GM12878 (cell line): ENCODE data around the gene SHROOM3. TPM values are rescaled to one million over a fixed set of nuclear protein-coding genes. Genes with fewer than 3 reads are reported as not detected.

Source experiments
- ATAC-seq: fragments of 200-7000 bp; cut with Tn5 transposase; 3 replicates; pipeline ENCODE4 v1.9.1; 2020; ENCODE audit warnings: mild to moderate bottlenecking, moderate library complexity
- BruUV-seq: library from RNA; stranded (reverse); fragments of 400-500 nt; replicated peaks from 2 replicates; lab custom pipeline; 2021; lab: Mats Ljungman, UMichigan
- CTCF ChIA-PET: fragments of 300-600 bp; sonication (Branson Sonifier 250); formaldehyde crosslinking; extraction: SDS; loops from one replicate; lab custom pipeline; 2021; ENCODE audit warnings: inconsistent platforms; lab: Yijun Ruan, JAX
- POLR2A ChIA-PET: fragments of 350-600 bp; formaldehyde crosslinking; extraction: SDS; loops from one replicate; lab custom pipeline; 2021; ENCODE audit warnings: inconsistent platforms; lab: Charles Lee
- RAD21 ChIA-PET: fragments of 300-600 bp; sonication (Branson Sonifier 250); formaldehyde crosslinking; loops from one replicate; lab custom pipeline; 2023; ENCODE audit warnings: antibody characterized with exemption; ENCODE audit not compliant: unreplicated experiment; lab: Charles Lee
- SMC1A ChIA-PET: fragments of 300-600 bp; sonication (Branson Sonifier 250); formaldehyde crosslinking; loops from one replicate; lab custom pipeline; 2023; ENCODE audit not compliant: unreplicated experiment, uncharacterized antibody; lab: Charles Lee
- DNase-seq: peaks from one replicate; pipeline ENCODE4 v3.0.0-alpha.2; 2011; ENCODE audit warnings: low read depth, low spot score
- FAIRE-seq: peaks from 3 replicates; lab custom pipeline; 2011; peaks lifted over from hg19 to GRCh38; lab: Jason Lieb, UNC
- H2AFZ ChIP-seq: 2 replicates; pipeline ENCODE4 v1.6.0; 2011; ENCODE audit warnings: low read depth, low read length, control low read depth; ENCODE audit not compliant: control insufficient read depth
- H3K27ac ChIP-seq: 2 replicates; pipeline ENCODE4 v1.5.1; 2011; ENCODE audit warnings: control low read depth; ENCODE audit not compliant: control insufficient read depth, insufficient read depth
- H3K27me3 ChIP-seq, 2 experiments: replicated peaks in 1 of 2; 2 replicates each; pipeline versions ENCODE4 v1.6.0 to v1.6.1; 2011; ENCODE audit warnings: low read length in 1 of 2; ENCODE audit not compliant: control insufficient read depth in 2 of 2, insufficient read depth in 2 of 2
- H3K36me3 ChIP-seq, 2 experiments: 2 replicates each; pipeline ENCODE4 v1.5.1; 2011; ENCODE audit warnings: low read length in 1 of 2; ENCODE audit not compliant: control insufficient read depth in 2 of 2, insufficient read depth in 2 of 2
- H3K4me1 ChIP-seq: 2 replicates; pipeline ENCODE4 v1.6.1; 2011; ENCODE audit warnings: mild to moderate bottlenecking, low read length, moderate library complexity, mixed read lengths; ENCODE audit not compliant: control insufficient read depth, insufficient read depth
- H3K4me2 ChIP-seq: 2 replicates; pipeline ENCODE4 v1.6.0; 2011; ENCODE audit warnings: control low read depth; ENCODE audit not compliant: control insufficient read depth, insufficient read depth
- H3K4me3 ChIP-seq: fragments of 200-600 bp; sonication (generic); 2 replicates; pipeline ENCODE4 v1.5.1; 2016
- H3K79me2 ChIP-seq: 2 replicates; pipeline ENCODE4 v1.6.0; 2011; ENCODE audit warnings: low read length; ENCODE audit not compliant: control insufficient read depth, insufficient read depth
- H3K9ac ChIP-seq: 2 replicates; pipeline ENCODE4 v1.8.0; 2011; ENCODE audit warnings: low read length, control low read depth, mixed read lengths; ENCODE audit not compliant: control insufficient read depth, insufficient read depth
- H3K9me3 ChIP-seq: replicated peaks from 3 replicates; pipeline ENCODE4 v1.5.1; 2011; ENCODE audit warnings: mild to moderate bottlenecking, low read length; ENCODE audit not compliant: control insufficient read depth, insufficient read depth
- H4K20me1 ChIP-seq: 2 replicates; pipeline ENCODE4 v1.6.0; 2011; ENCODE audit not compliant: control insufficient read depth, insufficient read depth
- JUNB ChIP-seq: IDR thresholded peaks from 2 replicates; pipeline ENCODE4 v1.6.1; 2016; ENCODE audit warnings: antibody characterized with exemption, mild to moderate bottlenecking
- JUND ChIP-seq: IDR thresholded peaks from 2 replicates; pipeline ENCODE4 v1.6.1; 2012; ENCODE audit warnings: low read depth, mild to moderate bottlenecking, low read length, improper control_type of control experiment, moderate library complexity
- NFIC ChIP-seq: IDR thresholded peaks from 2 replicates; pipeline ENCODE4 v1.6.1; 2012; ENCODE audit warnings: low read depth, mild to moderate bottlenecking, inconsistent platforms, low read length, moderate library complexity
- RUNX3 ChIP-seq: IDR thresholded peaks from 2 replicates; pipeline ENCODE4 v1.6.1; 2012; ENCODE audit warnings: low read length, inconsistent platforms
- SPI1 ChIP-seq: IDR thresholded peaks from 2 replicates; pipeline ENCODE4 v1.6.1; 2011; ENCODE audit warnings: low read depth, mild to moderate bottlenecking, low read length, moderate library complexity, borderline replicate concordance; ENCODE audit not compliant: insufficient read depth
- WGBS: methylation state at CpG from one replicate; pipeline ENCODE4 v1.1.6; 2016; ENCODE audit warnings: low lambda C conversion rate; ENCODE audit not compliant: insufficient replicate concordance, insufficient coverage; ENCODE audit errors: missing lambda C conversion rate; 5-methylcytosine and 5-hydroxymethylcytosine counted together
- in situ Hi-C: fragments of 300-500 bp; cut with MboI; formaldehyde crosslinking; loops from 9 replicates; pipeline ENCODE4 v1.14.3; 2018; ENCODE audit warnings: mixed read lengths
- intact Hi-C: fragments of 100-400 bp; cut with micrococcal nuclease; formaldehyde crosslinking; loops from one replicate; pipeline ENCODE4 v1.14.2; 2022; ENCODE audit not compliant: unreplicated experiment
- polyA plus RNA-seq, 11 experiments: library from polyadenylated mRNA; depleted of rRNA in 4 of 11; unstranded in 6 of 11; stranded (reverse) in 5 of 11; fragments of >200 nt; fragmentation: Nextera tagmentation in 4 of 11; fragmentation: Illumina TruSeq in 1 of 11; extraction: Ambion mirVana in 4 of 11; extraction: Trizol in 1 of 11; gene quantifications; 1 replicate in 1 of 11; 2 replicates in 10 of 11; pipeline versions ENCODE4 v1.2.1 to v1.2.3, GENCODE V29; 2011 to 2016; ENCODE audit warnings: inconsistent platforms in 2 of 11, missing spikeins in 2 of 11, low read depth in 1 of 11
- total RNA-seq, 4 experiments: library from RNA; depleted of rRNA in 3 of 4; stranded (reverse); fragments of >200 nt in 3 of 4; fragmentation: Illumina TruSeq in 1 of 4; extraction: Trizol in 1 of 4; gene quantifications; 2 replicates each; pipeline versions ENCODE4 v1.2.1 to v1.2.3, GENCODE V29; 2013 to 2021
- TF ChIP-seq, protein P1 (sequence below): fragments of 450-650 bp; formaldehyde crosslinking; IDR thresholded peaks from 2 replicates; pipeline ENCODE4 v1.4.0; 2022; ENCODE audit warnings: mild to moderate bottlenecking, moderate library complexity

Gene SHROOM3
- total and polyA plus RNA-seq, 10 of the 15 experiments (the other 5 are each of a cell fraction or from before 2014, with no cell fraction given), result under 0.01 to 0.29 (median 0.08) TPM; not detected in 1

DNA sequence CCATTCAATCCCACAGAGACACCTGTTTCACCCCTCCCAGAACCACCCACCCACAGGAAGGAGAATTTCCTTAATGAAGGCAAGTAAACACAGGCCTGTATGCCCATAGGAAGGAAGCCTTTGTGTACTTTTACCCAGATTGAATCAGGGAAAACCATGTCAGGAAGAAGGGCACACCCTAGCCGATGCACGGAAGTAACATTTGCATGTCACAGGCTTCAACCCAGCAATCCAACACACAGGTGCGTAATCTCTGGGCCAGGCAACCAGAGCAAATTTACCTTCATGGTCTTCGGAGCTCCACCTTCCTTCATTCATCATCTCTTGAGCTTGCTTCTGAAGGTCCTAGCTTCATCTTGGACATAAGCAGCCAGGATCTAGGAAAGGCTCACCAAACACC lies 206.3 kb downstream of the SHROOM3 start:
- no peak overlapping the region for H2AFZ ChIP-seq
- no TSS peak for BruUV-seq
- in situ Hi-C loops, result no loop called here
- H3K9ac ChIP-seq, result no peak overlapping the region
- no peak overlapping the region for H3K4me2 ChIP-seq
- no peaks in the 10 kb centered on the region for H3K36me3 ChIP-seq
- H3K27ac ChIP-seq, result no peak overlapping the region
- ATAC-seq (no peak), DNase-seq (no peak), FAIRE-seq (no peak)
- CTCF ChIA-PET, result no interaction called here
- POLR2A ChIA-PET, result no interaction called here
- H3K27me3 ChIP-seq, result peaks cover 0 to 3% of the 10 kb centered on the region in 2 experiments; a peak in 3 of 4 replicates
- RAD21 ChIA-PET, result no interaction called here
- no peaks in the 10 kb centered on the region for H3K9me3 ChIP-seq
- H3K79me2 ChIP-seq, result no peaks in the 10 kb centered on the region
- WGBS, result 49% methylated on average over 4 of the region's 4 CpGs
- no peaks in the 10 kb centered on the region for H4K20me1 ChIP-seq
- SMC1A ChIA-PET, result interaction anchor here (0.5 kb wide), 1 partner anchor 9 kb away, joined by 3 read pairs; no protein-coding TSS in a partner anchor
- H3K4me3 ChIP-seq, result no peak overlapping the region
- TF ChIP-seq JUND (no peak), NFIC (no peak), RUNX3 (no peak), JUNB (no peak), SPI1 (no peak)
- TF ChIP-seq, protein P1, sequence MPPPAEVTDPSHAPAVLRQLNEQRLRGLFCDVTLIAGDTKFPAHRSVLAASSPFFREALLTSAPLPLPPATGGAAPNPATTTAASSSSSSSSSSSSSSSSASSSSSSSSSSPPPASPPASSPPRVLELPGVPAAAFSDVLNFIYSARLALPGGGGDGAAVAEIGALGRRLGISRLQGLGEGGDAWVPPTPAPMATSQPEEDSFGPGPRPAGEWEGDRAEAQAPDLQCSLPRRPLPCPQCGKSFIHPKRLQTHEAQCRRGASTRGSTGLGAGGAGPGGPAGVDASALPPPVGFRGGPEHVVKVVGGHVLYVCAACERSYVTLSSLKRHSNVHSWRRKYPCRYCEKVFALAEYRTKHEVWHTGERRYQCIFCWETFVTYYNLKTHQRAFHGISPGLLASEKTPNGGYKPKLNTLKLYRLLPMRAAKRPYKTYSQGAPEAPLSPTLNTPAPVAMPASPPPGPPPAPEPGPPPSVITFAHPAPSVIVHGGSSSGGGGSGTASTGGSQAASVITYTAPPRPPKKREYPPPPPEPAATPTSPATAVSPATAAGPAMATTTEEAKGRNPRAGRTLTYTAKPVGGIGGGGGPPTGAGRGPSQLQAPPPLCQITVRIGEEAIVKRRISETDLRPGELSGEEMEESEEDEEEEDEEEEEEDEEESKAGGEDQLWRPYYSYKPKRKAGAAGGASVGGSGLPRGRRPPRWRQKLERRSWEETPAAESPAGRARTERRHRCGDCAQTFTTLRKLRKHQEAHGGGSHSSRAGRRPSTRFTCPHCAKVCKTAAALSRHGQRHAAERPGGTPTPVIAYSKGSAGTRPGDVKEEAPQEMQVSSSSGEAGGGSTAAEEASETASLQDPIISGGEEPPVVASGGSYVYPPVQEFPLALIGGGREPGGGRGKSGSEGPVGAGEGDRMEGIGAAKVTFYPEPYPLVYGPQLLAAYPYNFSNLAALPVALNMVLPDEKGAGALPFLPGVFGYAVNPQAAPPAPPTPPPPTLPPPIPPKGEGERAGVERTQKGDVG, result no peak
- TF ChIP-seq, all 136 proteins: peak for 0
- no peaks in the 10 kb centered on the region for H3K4me1 ChIP-seq
- intact Hi-C loops, result no loop called here
